Activated CD4-positive, alpha-beta memory T cell treated with anti-CD3 and anti-CD28 coated beads for 36 hours (primary cell): ENCODE data around the gene STAT2. TPM values are rescaled to one million over a fixed set of nuclear protein-coding genes. Genes with fewer than 3 reads are reported as not detected.
"Not testable (repeated sequence)": the region's sequence is repeated elsewhere in the genome, so short reads cannot be mapped to it uniquely, and the experiment has no call there.

Experiments used
- CTCF ChIA-PET: fragments of 350-600 bp; sonication (Branson Sonifier 250); formaldehyde crosslinking; loops from one replicate; lab custom pipeline; 2021; ENCODE audit warnings: antibody characterized with exemption, inconsistent platforms; lab: Charles Lee
- POLR2A ChIA-PET: fragments of 350-600 bp; sonication (Branson Sonifier 250); formaldehyde crosslinking; loops from one replicate; lab custom pipeline; 2021; ENCODE audit warnings: antibody characterized with exemption; lab: Charles Lee
- DNase-seq: peaks from one replicate; pipeline ENCODE4 v3.0.0-alpha.2; 2020
- H3K27ac Mint-ChIP-seq: one replicate; pipeline ENCODE4 v1.8.0; 2021; ENCODE audit warnings: mixed read lengths
- H3K27me3 Mint-ChIP-seq: one replicate; pipeline ENCODE4 v1.8.0; 2021; ENCODE audit warnings: mixed read lengths
- H3K36me3 Mint-ChIP-seq: one replicate; pipeline ENCODE4 v1.8.0; 2021; ENCODE audit warnings: mixed read lengths
- H3K4me1 Mint-ChIP-seq: one replicate; pipeline ENCODE4 v1.8.0; 2021; ENCODE audit warnings: low read depth, mixed read lengths
- H3K4me3 Mint-ChIP-seq: one replicate; pipeline ENCODE4 v1.8.0; 2021; ENCODE audit warnings: mild to moderate bottlenecking, mixed read lengths
- H3K9me3 Mint-ChIP-seq: one replicate; pipeline ENCODE4 v1.8.0; 2021; ENCODE audit warnings: mixed read lengths
- intact Hi-C: fragments of 100-400 bp; cut with micrococcal nuclease; formaldehyde crosslinking; loops from one replicate; pipeline ENCODE4 v1.15.1; 2023
- total RNA-seq, 2 experiments: library from RNA; stranded (reverse); gene quantifications; one replicate each; pipeline ENCODE4 v1.2.3, GENCODE V29; 2021

Gene STAT2
- total RNA-seq, 2 experiments from 2014 or later: 125 to 139 TPM

DNA sequence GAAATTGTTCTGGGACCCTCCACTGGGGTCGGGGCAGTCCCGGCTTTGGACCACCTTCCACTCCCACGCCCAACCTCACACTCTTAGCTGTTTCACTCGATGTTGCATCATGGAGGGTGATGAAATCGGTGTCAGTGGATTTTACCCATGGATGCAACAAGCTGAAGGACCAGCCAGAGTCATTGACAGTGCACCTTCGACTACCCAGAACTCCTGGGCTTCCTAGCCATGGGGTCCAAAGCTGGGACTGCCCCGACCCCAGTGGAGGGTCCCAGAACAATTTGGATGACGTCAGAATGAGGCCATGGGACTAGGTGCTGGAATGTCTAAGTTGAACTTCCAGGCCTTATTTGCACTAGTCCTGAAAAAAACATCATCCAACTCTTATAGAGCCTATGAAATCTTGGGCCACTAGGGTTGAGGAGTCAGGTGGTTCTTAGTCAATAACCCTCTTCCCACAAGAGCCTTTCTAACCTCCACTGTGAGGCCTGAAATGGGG is 22.1 kb downstream of the STAT2 start:
- H3K9me3 Mint-ChIP-seq: no peaks in the 10 kb centered on the region
- H3K27me3 Mint-ChIP-seq: no peaks in the 10 kb centered on the region
- peak overlapping the region; percentile 98 for H3K27ac Mint-ChIP-seq
- peaks cover 53% of the 10 kb centered on the region for H3K4me1 Mint-ChIP-seq
- no peak for DNase-seq
- peaks cover 15% of the 10 kb centered on the region for H3K36me3 Mint-ChIP-seq
- ChIA-PET CTCF (interaction anchor here (1.0 to 2.3 kb wide), 4 partner anchors 20 to 213 kb away, joined by 4 to 9 read pairs (median 6); partner anchors contain the start of genes ANKRD52 and STAT2), POLR2A (interaction anchor here (1.0 to 3.5 kb wide), 9 partner anchors 11 to 222 kb away, joined by 3 to 58 read pairs (median 3); partner anchors contain the start of genes CNPY2, SMARCC2, STAT2 and TIMELESS)
- intact Hi-C loops: loop anchor here (1.0 to 2.0 kb wide), 6 partner anchors 22 to 219 kb away; partner anchors contain the start of genes CS, MYL6, STAT2 and TIMELESS
- peak overlapping the region; percentile 62 for H3K4me3 Mint-ChIP-seq

DNA sequence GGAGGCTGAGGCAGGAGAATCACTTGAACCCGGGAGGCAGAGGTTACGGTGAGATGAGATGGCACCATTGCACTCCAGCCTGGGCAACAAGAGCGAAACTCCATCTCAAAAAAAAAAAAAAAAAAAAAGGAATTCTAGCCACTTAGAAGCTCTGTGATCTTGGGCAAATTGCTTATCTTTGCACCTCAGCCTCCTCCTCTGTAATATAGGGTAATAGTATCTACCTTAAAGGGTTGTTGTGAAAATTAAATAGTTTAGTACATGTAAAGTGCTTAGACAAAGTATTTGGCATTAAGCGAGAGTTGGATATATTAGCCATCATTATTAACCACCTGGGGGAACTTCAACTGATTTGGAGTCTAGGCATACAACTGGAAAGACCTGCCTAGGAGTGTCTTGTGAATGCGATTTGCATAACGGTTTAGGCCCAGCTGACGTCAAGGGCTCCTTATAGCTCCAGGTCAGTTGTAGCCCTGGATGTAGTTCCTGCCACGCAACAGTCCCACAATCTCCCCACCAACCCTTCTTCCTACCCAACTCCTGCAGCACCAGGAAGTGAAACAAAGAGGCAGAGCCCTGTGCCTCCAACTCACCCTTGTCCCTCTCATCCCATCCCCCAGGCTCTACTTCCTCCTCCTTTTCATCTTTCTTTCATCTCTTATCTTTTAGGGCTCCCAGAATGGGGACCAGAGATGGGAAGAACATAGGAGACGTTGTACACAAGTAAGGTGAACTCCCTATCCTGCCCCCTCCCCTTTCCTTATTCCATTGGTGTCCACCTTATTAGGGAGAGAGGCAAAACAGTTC is 23.3 kb downstream of the STAT2 start:
- Mint-ChIP-seq H3K27ac (peak overlapping the region; percentile 69), H3K27me3 (no peaks in the 10 kb centered on the region), H3K4me1 (peaks cover 58% of the 10 kb centered on the region), H3K4me3 (no peak overlapping the region), H3K36me3 (peaks cover 15% of the 10 kb centered on the region), H3K9me3 (no peaks in the 10 kb centered on the region)
- POLR2A ChIA-PET: interaction anchor here (1.6 to 3.5 kb wide), 2 partner anchors 23 to 115 kb away, joined by 6 to 58 read pairs; partner anchors contain the start of genes RNF41 and STAT2
- intact Hi-C loops: no loop called here
- DNase-seq: no peak
- CTCF ChIA-PET: no interaction called here

GRCh38 chr12:56335527-56335926 is 24.4 kb downstream of the STAT2 start:
- H3K4me3 Mint-ChIP-seq, H3K27me3 Mint-ChIP-seq, DNase-seq, H3K27ac Mint-ChIP-seq, H3K9me3 Mint-ChIP-seq, intact Hi-C loops: not testable (repeated sequence)
- H3K36me3 Mint-ChIP-seq: peaks cover 12% of the 10 kb centered on the region
- CTCF ChIA-PET: interaction anchor here (1.0 kb wide), 1 partner anchor 146 kb away, joined by 3 read pairs; the partner anchor contains the start of gene SMARCC2
- POLR2A ChIA-PET: interaction anchor here (1.6 kb wide), 1 partner anchor 114 kb away, joined by 6 read pairs; the partner anchor contains the start of gene RNF41
- H3K4me1 Mint-ChIP-seq: peaks cover 58% of the 10 kb centered on the region

- ChIA-PET CTCF (interaction anchor here (0.8 to 3.2 kb wide), 2 partner anchors 26 to 129 kb away, joined by 3 to 13 read pairs; partner anchors contain the start of gene STAT2), POLR2A (interaction anchor here (2.1 kb wide), 1 partner anchor 25 kb away, joined by 17 read pairs; the partner anchor contains the start of gene STAT2)
- Mint-ChIP-seq H3K27ac (peak overlapping the region; percentile 99), H3K36me3 (peaks cover 4% of the 10 kb centered on the region), H3K9me3 (no peaks in the 10 kb centered on the region), H3K27me3 (no peaks in the 10 kb centered on the region), H3K4me3 (peak overlapping the region; percentile 94), H3K4me1 (peaks cover 49% of the 10 kb centered on the region)
- intact Hi-C loops: loop anchor here (1.0 to 5.0 kb wide), 3 partner anchors 18 to 353 kb away; partner anchors contain the start of gene PTGES3
- DNase-seq: no peak
Observed at GRCh38 chr12:56334490-56334793, 25.5 kb downstream of the STAT2 start.

DNA sequence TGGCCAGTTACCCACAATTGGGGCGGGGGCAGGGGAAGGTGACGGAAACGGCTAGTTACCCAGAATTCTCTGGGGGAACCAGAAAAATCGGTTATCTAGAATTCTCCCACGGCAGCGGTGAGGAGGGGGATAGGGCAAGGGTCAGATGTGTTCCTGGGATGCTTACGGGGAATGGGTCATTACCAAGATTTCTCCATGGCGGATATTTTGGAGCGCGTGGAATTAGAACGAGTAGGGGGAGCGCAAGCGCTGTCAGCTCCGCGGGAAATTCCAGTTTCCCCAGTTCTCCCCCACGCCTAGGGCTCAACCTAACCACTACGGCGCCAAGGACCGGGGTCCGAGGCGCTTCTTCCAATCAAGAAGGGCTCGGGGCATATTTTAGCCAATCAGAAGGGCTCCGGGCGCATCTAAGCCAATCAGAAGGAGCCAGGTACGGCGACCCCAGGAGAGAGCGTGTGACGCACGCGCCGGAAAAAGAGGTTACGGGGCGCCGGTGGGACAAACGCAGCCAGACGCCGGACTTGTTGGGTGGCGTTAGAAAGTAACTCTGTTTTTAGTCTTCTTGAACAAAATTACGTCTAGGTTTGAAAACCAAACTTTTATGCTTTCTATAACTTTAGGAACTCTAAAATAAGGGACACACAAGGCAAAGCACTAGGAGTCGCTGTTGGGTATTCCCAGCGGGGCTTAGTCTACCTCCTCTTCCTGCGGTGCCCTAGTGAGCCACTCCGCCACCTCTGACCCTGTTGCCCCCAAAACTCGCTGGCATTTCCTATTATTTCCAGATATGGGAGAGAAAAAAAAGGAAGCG is 26.0 kb downstream of the STAT2 start, which contains the start of gene PAN2:
TSS of gene PAN2 (minus strand) at position 322 of the 811 bp plus-strand sequence. CDS start 906 bp downstream, outside the sequence.
- Mint-ChIP-seq H3K36me3 (peaks cover 2% of the 10 kb centered on the region), H3K4me1 (peaks cover 43% of the 10 kb centered on the region), H3K4me3 (peak within 1 kb of the TSS; percentile 94), H3K27ac (peak within 1 kb of the TSS; percentile 99), H3K27me3 (no peaks in the 10 kb centered on the region), H3K9me3 (no peaks in the 10 kb centered on the region)
- intact Hi-C loops: loop anchor here (1.0 to 5.0 kb wide), 7 partner anchors 18 to 353 kb away; partner anchors contain the start of genes CS, PTGES3, SPRYD4 and STAT2
- peak; percentile 97 for DNase-seq
- POLR2A ChIA-PET: interaction anchor here (1.0 to 2.5 kb wide), 6 partner anchors 16 to 112 kb away, joined by 3 to 17 read pairs (median 7); partner anchors contain the start of genes CNPY2, CS, RNF41 and STAT2
- CTCF ChIA-PET: interaction anchor here (0.6 to 3.2 kb wide), 10 partner anchors 12 to 144 kb away, joined by 3 to 13 read pairs (median 3); partner anchors contain the start of genes ANKRD52, CNPY2, RNF41 and SMARCC2

DNA sequence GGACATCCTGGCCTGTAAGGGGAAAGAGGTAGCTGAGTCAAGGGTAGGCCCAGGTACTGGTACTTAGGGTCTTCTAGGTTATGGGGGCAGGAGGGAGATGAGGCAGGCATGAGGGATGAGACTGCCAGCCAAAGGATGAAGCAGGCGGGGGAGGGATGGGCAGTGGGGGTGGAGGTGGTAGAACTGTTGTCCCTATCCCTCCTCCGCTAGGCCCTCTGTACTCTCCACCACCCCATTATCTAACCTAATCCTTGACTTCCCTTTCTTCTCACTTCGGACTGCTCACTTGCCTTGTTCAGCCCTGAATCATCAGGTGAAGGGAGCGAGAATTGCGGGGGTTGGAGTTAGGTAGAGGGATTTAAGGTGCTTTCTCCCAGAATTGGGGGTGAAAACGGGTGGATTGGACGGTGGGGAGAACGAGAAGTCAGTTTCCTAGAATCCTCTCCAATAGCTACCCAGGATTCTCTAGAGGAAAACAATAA is 26.7 kb downstream of the STAT2 start:
- intact Hi-C loops: loop anchor here (1.0 to 5.0 kb wide), 5 partner anchors 27 to 354 kb away; partner anchors contain the start of genes CS, PTGES3, SPRYD4 and STAT2
- no peak for DNase-seq
- no peaks in the 10 kb centered on the region for H3K9me3 Mint-ChIP-seq
- peak overlapping the region; percentile 94 for H3K4me3 Mint-ChIP-seq
- POLR2A ChIA-PET: interaction anchor here (1.0 to 2.5 kb wide), 7 partner anchors 16 to 116 kb away, joined by 3 to 17 read pairs (median 5); partner anchors contain the start of genes CNPY2, CS, RNF41 and STAT2
- H3K36me3 Mint-ChIP-seq: no peaks in the 10 kb centered on the region
- H3K4me1 Mint-ChIP-seq: peaks cover 37% of the 10 kb centered on the region
- CTCF ChIA-PET: interaction anchor here (0.6 to 3.2 kb wide), 9 partner anchors 12 to 131 kb away, joined by 3 to 13 read pairs (median 3); partner anchors contain the start of genes ANKRD52, CNPY2, RNF41 and STAT2
- H3K27me3 Mint-ChIP-seq: no peaks in the 10 kb centered on the region
- H3K27ac Mint-ChIP-seq: peak overlapping the region; percentile 99

GRCh38 chr12:56332512-56333196 is 27.3 kb downstream of the STAT2 start:
- Mint-ChIP-seq H3K27me3 (no peaks in the 10 kb centered on the region), H3K4me3 (peak overlapping the region; percentile 94), H3K27ac (peak overlapping the region; percentile 99), H3K4me1 (peaks cover 31% of the 10 kb centered on the region), H3K36me3 (no peaks in the 10 kb centered on the region), H3K9me3 (no peaks in the 10 kb centered on the region)
- intact Hi-C loops: loop anchor here (1.0 to 5.0 kb wide), 5 partner anchors 28 to 355 kb away; partner anchors contain the start of genes CS, PTGES3, SPRYD4 and STAT2
- DNase-seq: no peak
- POLR2A ChIA-PET: interaction anchor here (0.6 to 2.5 kb wide), 10 partner anchors 15 to 248 kb away, joined by 3 to 17 read pairs (median 5); partner anchors contain the start of genes CNPY2, CS, RNF41 and STAT2
- CTCF ChIA-PET: interaction anchor here (0.8 to 3.2 kb wide), 7 partner anchors 11 to 132 kb away, joined by 3 to 13 read pairs (median 4); partner anchors contain the start of genes ANKRD52, CNPY2 and STAT2

DNA sequence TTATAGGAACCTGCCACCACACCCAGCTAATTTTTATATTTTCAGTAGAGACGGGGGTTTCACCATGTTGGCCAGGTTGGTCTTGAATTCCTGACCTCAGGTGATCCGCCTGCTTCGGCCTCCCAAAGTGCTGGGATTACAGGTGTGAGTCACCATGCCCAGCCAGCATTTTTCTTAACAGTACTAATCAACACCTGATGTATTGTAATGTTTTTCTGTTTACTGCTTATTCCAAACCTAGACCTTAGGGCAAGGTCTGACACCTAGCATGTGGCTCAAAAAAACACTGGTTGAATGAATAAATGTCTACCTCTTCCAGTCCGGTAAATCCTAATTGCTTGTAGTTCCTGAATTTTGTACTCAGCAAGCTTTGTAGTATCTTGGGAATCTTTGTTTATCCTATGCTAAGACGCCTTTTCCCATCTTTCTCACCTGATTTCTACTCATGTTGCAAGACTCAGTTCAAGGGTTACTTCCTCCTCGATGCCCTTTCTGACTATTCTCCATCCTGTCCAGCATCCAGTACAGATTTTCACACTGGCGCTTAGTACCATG is 28.9 kb downstream of the STAT2 start:
- intact Hi-C loops: loop anchor here (5.0 kb wide), 1 partner anchor 356 kb away; the partner anchor contains the start of gene PTGES3
- POLR2A ChIA-PET: no interaction called here
- H3K4me3 Mint-ChIP-seq: no peak overlapping the region

DNA sequence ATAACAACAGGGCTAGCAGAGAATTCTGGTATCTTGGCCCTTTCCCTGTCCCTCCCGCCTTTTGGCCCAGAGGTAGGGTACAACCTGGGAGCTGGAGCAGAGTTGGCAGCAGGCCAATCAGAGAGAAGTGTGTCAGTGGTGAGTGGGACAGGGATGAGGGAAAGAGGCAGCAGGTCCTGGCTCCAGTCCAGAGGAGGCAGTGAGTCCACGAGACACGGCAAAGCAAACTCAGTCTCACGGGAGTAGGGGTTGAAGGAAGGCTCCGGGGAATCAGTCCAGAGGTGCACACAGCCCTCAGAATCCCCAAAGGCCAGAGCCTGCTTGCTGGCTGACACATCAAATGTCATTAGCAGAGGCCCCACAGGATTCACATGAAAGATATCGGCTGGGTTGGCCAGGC is 33.4 kb downstream of the STAT2 start:
- intact Hi-C loops: no loop called here
- POLR2A ChIA-PET: no interaction called here
- CTCF ChIA-PET: no interaction called here

More for the DNA sequence above, 28.9 kb downstream of the STAT2 start:
- Mint-ChIP-seq H3K4me1 (peaks cover 21% of the 10 kb centered on the region), H3K27me3 (no peaks in the 10 kb centered on the region), H3K9me3 (no peaks in the 10 kb centered on the region), H3K27ac (no peak overlapping the region), H3K36me3 (peaks cover 5% of the 10 kb centered on the region)
- DNase-seq: no peak
- CTCF ChIA-PET: no interaction called here

DNA sequence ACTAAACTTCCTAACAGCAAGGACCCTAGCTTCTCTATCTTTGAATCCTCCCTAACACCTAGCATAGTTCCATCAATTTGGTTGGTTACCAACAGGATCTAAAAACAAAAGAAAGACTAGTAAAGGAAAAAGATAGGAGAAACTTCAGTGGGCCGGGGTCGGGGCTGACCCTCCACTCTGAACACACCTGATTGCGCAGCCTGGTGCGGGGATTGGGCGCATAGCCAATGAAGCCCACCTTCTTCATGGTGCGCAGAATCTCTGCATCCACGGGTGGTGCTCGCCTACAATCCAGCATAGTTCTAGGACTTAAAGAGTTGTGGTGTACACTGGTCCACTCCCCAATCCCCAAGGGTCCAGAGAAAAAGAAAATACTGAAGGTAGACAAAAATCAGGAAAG is 33.8 kb downstream of the STAT2 start:
- CTCF ChIA-PET: interaction anchor here (0.9 kb wide), 1 partner anchor 33 kb away, joined by 3 read pairs; the partner anchor contains the start of gene STAT2
- Mint-ChIP-seq H3K27ac (no peak overlapping the region), H3K9me3 (no peaks in the 10 kb centered on the region), H3K27me3 (no peaks in the 10 kb centered on the region), H3K36me3 (peaks cover 22% of the 10 kb centered on the region), H3K4me3 (no peak overlapping the region), H3K4me1 (peaks cover 3% of the 10 kb centered on the region)
- POLR2A ChIA-PET: interaction anchor here (0.8 kb wide), 1 partner anchor 37 kb away, joined by 3 read pairs; no protein-coding TSS in a partner anchor
- intact Hi-C loops: no loop called here
- no peak for DNase-seq

More for the DNA sequence above, 33.4 kb downstream of the STAT2 start:
- DNase-seq: no peak
- Mint-ChIP-seq H3K36me3 (peaks cover 22% of the 10 kb centered on the region), H3K27me3 (no peaks in the 10 kb centered on the region), H3K9me3 (no peaks in the 10 kb centered on the region), H3K4me1 (peaks cover 6% of the 10 kb centered on the region), H3K27ac (no peak overlapping the region), H3K4me3 (no peak overlapping the region)
